GM12864 (cell line): Measurements from ENCODE around the gene ATP10A.
"Not testable (repeated sequence)": the region's sequence is repeated elsewhere in the genome, so short reads cannot be mapped to it uniquely, and the experiment has no call there.

Source experiments
- DNase-seq: peaks from one replicate; pipeline ENCODE4 v3.0.0-alpha.2; 2011; ENCODE audit warnings: low read depth
- H3K4me3 ChIP-seq: 2 replicates; pipeline ENCODE4 v1.5.1; 2011; ENCODE audit warnings: mild to moderate bottlenecking, low read depth, low read length, control low read depth
- CTCF ChIP-seq: IDR thresholded peaks from 2 replicates; pipeline ENCODE4 v1.5.1; 2011; ENCODE audit warnings: low read depth, mild to moderate bottlenecking, moderate library complexity, low read length, control low read depth, inconsistent platforms; ENCODE audit errors: missing control alignments

Gene ATP10A

GRCh38 chr15:25776071-25776746 lies 86.9 kb downstream of the ATP10A start:
- DNase-seq, result no peak
- no peak for TF ChIP-seq CTCF
- H3K4me3 ChIP-seq, result no peak overlapping the region

- DNase-seq, result no peak
- no peak for TF ChIP-seq CTCF
Measured at GRCh38 chr15:25775317-25775912, 87.7 kb downstream of the ATP10A start.

GRCh38 chr15:25774871-25775270 lies 88.3 kb downstream of the ATP10A start:
- no peak for TF ChIP-seq CTCF
- no peak overlapping the region for H3K4me3 ChIP-seq
- DNase-seq, result no peak

More at GRCh38 chr15:25775317-25775912, 87.7 kb downstream of the ATP10A start:
- H3K4me3 ChIP-seq, result no peak overlapping the region

- no peak overlapping the region for H3K4me3 ChIP-seq
- DNase-seq, result no peak
- no peak for TF ChIP-seq CTCF
Measured at GRCh38 chr15:25773248-25773647, 89.9 kb downstream of the ATP10A start.

GRCh38 chr15:25772500-25772899 lies 90.6 kb downstream of the ATP10A start:
- no peak overlapping the region for H3K4me3 ChIP-seq
- no peak for DNase-seq
- no peak for TF ChIP-seq CTCF

GRCh38 chr15:25771736-25772135 lies 91.4 kb downstream of the ATP10A start:
- not testable (repeated sequence) for H3K4me3 ChIP-seq, DNase-seq

- no peak for DNase-seq
- no peak overlapping the region for H3K4me3 ChIP-seq
- no peak for TF ChIP-seq CTCF
Measured at GRCh38 chr15:25771338-25771706, 91.8 kb downstream of the ATP10A start.
